Measurements from ENCODE around the gene GNAO1.

Gene GNAO1

DNA sequence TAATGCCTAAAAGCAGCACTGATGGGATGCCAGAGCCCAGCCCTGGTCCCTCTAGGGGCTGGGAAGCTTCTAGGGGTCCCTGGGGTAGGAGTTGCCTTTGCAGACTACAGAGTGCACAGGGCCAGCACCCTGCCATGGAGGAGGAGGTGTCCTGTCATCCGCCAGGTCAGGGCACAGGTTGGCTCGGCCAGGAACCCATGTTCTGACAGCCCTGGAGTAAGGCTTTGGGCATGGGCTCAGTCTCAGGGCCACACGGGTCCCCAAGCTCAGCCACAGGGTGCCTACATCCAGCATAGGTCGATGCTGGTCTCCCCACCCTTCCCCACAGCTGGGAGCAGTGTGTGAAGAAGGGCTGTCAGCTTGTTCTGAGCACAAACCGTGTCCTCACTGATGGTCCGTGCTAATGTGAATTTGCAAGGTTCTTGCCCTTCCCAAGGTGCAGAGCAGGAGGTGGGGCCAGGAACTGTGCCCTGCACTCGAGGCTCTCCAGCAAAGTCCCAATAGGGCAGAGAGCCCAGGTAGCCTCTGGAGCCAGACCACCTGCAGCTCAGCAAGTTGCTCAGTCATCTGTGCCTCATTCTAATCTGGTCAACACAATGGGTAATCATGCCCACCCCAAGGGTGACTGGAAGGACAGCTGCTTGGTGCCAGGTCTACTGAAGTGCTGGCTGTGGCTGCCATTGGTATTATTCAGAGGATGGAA, 161.2 kb downstream of the GNAO1 start:
- DNase-seq, result no peak

DNA sequence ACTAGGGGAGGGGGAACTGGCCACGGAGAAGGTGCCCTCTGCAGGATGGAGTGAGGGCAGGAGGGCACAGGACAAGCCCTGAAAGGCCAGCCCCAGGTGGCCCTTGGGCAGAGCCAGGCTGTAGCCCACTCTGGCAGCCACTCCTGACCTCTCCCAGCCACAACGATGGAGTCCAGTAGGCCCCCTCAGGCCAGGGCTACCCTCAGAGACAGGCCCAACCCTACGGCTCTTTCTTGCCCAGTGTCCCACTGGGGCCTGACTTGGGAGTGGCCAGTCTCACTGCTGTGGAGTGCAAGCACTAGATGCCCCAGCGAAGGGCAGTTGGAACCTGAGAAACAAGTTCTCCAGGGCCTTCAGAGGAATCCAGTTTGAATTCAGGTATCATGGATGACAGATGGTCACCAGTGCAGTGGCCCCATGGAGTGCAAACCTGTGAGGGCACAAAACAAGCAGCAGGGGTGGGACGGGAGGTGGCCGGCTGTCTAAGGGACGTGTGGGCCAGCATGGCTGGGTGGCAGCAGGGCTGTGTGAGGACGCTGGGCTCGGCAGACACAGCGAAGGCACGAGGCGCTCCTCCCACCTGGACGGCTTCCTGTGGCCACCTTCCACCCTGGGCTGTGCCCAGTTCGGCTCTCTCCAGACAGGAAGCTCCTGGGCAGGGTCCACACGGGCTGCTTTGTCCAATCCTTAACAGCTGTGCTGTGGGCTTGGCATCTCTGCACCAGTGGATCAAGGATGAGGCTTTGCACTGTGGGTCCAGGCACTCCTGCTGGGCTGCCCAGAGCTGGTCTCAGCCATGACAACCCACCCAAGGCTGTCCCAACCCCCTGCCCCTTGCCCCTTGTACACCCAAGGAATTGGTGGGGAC, 162.0 kb downstream of the GNAO1 start:
- DNase-seq, result no peak

DNA sequence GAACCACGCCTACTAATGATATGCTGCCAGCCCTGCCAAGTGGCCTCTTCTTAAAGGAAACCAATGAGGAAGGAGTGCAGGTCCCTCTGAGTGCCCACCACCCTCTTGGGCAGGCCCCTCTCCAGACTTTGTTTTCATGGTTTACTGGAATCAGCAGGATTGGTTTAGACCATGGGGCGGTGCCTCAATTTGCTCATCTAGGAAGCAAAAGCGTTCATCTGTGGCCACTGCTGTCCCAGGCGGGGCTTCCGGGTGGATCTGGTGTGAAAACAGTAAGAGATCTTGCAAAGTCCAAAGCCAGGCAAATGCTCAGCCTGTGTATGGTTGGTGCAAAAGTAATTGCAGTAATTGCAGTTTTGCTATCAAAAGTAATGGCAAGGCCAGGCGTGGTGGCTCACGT, 162.7 kb downstream of the GNAO1 start:
- no peak for DNase-seq

DNA sequence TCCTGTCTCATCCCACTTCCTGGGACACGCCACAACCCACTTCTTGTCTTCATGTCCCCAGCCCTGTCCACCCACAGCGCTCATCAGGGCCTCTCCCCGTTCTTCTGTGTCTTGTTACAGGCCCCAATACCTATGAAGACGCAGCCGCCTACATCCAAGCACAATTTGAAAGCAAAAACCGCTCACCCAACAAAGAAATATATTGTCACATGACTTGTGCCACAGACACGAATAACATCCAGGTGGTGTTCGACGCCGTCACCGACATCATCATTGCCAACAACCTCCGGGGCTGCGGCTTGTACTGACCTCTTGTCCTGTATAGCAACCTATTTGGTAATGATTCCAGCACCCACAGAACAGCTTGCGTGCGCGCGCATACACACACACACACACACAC, 163.5 kb downstream of the GNAO1 start:
- DNase-seq, result no peak

DNA sequence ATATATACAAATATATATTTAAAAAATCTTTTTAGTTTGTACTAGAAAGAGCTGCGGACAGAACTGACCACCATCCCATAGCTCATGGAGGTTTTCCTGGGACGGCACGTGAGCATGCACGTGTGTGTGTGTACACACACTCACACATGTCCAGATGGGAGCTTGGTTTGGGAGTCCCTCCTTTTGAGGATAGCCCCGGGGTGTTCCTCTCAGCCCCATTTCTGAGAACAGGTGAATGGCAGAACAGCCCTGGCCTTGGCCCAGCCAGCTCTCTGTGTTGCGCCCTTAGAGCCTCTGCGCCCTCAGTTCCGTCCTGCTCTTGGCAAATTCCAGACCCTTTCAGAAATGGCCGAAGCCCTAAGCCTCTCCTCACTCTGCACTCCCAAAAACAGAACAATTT, 163.9 kb downstream of the GNAO1 start:
- DNase-seq, result no peak

DNA sequence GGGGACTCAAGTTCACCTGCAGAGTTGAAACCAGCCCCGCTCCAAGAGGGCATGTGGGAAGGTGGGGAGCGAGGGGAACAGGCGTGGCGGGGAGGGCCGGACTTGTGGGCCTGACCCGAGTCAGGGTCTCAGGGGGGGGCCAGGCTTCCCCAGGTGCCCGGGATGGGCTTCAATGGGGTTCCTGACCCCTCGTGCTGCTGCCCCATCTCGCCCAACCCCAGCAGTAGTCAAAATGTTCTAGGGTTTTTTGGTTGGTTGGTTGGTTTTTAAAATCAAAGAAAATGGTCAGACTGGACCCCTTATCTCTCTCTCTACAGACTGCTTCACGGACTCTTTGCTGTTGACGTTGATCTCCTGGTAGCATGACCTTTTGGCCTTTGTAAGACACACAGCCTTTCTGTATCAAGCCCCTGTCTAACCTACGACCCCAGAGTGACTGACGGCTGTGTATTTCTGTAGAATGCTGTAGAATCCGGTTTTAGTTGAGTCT, 164.5 kb downstream of the GNAO1 start:
- no peak for DNase-seq

DNA sequence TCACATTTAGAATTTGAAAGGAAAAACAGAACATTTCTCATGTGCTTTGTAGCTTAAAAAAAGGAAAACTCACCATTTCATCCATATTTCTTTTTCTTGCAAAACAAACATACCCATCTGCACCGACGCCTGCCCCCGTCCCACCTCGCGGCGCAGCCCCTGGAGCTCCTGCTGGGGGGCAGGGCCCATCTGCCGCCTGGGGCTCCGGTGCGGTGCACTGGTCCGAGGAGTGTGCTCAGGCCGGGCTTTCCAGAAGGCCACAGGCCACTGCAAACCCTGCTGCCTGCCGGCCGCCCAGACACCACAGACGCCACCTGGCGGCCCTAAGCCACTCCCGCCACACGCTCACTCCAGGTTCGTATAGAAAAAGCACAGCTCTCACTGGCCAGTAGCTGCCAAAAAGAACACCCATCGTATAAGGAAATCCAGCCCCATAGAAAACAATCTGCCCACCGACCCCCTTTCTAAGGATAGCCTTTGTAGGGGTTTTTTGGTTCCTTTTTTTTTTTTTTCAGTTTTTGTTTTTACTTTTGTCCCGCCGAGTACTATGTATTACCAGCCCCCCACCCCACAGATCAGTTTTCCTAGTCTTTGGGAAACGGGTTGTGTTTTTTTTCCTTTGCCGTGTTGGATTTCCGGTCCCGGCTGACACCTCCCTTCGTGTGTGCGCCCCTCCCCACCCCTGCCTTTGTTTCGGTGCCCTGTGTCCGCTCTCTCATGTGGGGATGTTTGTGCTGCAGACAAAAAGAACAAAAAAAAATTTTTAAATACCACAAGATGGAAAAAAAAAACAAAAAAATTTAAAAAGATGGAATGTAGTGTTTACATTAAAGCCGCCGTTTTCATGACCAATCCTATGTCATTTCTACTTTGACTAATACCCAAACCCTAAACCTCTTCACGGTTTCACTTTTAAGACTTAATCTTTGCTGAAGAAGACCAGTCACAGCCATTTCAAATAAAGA, 165.3 kb downstream of the GNAO1 start:
- no peak for DNase-seq

DNA sequence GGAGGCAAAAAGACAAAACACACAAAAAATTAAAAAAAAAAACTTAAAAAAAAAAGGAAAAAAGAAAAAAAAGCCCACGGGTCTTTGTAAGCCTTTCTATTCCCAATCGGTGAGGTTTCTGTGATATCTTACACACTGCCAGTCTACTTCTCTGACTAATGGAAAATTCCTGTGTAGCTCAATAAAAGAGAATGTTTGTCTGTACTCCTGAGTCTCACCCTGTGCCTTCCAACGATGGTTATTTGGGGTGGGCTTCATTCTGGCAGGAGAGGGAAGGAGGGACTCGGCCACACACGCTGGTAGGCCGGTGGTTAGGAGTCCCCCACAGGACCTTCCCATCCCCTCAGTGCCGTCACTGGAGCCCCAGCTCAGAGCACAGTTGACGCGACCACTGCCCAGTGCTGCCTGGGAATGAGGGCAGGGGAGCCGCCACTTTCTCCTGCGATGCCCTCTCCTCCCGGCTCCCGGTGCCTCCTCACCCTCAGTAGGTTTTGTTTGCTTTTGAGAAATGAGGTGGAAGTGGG, 166.0 kb downstream of the GNAO1 start:
- DNase-seq, result no peak

DNA sequence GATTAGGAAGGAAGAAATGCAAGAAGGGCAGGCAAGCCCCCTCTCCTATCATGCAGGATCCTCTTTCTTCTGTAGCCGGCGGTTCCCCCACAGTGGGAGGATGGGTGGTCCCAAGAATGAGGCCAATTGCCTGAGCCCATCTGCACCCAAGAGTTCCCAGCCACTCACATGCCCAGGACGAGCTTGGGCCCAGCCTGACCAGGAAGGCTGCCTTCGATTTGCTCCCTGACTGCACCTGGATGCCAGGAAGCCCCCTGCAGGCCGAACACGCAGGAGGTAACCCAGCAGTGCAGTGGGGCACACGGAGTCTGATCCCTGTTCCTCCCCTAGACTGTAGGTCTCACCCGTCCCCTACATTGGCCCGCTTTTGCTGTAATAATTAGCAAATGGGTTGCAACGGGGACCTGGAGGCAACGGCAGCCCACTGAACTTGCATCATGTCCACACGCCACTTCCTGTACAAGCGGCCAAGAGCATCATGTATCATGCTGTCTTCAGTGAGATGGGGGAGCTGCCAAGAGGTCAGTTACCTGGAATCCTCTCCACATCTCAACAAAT, 166.6 kb downstream of the GNAO1 start:
- DNase-seq, result no peak

DNA sequence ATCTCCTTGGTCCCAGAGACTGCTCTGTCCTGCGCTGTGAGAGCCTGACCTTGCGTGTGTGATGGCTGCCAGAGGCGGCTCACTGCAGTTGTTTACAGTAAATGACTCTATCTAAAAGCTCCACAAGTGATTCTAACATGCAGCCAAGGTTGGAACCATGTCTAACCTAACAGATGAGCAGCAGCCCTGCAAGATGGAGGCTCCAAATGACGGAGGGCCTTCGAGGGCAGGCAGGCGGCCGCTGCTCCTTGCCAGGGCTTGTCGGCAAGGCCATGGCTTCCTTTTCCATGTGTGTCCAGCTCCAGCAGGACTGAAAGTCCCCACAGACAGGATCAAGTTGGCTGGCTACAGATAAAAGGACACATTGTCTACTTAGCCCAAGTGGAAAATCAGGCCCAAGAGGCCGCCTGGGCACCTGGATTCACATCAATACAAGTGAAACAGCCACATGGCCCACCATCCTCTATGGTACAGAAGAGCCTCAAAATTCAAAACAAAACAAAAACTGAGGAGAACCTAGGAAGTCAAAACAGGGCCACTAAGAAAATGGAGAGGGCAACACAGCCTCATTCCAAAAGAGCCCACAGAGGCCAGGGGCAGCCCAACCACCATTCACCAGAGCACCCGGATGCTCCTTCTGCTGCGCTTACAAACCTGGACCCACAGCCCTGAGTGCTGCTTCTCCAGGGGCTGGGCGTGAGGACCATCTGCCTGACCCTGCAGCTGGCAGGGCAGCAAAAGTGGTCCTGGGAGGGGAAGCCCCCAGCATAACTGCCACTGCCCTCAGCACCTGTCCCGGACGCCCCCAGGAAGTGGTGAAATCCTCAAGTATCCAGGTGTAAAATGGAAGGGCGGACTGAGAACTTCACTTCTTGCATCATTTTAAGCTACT, 169.1 kb downstream of the GNAO1 start:
- DNase-seq, result no peak

DNA sequence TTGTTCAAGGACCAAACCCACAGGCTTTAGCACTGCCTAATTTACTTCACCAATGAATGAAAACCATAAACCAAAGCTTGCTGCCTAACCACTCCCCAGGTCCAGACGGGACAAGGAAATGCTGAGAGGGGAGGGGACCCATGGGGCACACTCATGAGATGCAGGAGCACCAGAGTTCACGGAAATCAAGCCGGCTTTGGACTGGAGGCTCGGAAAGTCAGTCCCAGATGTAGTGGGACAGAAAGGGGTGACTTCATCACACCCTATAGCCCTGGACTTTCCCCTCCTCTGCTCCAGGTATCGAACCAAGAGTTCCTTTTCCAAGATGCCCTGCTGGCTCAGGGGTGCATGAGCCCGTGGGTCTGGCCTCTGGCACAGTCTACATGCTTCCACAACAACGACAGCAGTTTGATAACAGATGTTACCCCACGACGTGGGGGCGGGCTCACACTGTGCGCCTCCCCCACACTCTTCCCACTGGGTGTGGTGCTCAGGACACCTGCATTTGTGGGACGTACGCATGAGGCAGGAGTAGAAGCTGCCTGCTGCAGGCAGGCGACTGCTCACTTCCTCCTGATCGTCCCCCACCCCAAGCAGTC, 170.9 kb downstream of the GNAO1 start:
- no peak for DNase-seq

DNA sequence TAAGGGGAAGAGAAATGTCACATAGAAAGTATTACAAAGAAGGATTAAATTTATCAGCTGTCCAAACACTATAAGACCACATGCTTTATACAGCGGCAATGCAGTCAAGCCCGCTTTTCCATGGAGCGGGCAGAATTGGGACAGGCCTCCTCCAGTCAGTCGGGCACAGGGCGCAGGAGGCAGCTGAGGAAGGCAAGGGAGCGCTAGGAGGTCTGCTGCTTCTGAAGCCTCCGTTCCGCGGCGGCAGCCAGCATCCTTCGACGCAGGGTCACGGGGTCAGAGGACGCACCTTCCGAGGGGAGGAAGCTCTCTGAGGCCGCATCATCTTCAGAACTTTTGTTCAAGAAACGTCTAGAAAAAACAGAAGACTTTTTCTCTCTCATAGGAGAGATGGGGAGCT, 171.4 kb downstream of the GNAO1 start:
- DNase-seq, result no peak

DNA sequence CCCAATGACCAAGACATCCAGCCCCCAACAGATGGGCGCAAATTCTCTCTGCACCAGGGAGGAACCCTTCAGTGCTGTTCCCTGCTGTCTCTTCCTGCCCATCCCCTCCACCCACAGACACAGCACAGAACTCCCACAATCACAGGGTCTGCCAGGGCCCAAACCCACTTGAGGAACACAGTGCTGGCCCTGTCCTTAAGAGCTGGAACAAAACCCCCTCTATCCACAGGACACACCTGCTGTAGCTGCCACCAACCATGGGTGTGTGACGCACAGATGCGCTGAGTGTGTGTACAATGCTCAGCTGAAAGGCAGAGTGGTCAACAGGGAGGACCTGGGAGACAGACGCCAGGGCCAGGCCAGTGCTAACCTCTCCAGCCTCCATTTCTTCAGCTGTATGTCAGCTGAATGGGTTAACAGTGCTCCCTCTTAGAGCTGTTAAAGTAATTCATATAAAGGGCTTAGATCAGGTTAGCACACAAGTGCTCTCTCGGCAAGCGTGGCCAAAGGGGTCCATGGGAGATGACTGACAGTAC, 172.0 kb downstream of the GNAO1 start:
- no peak for DNase-seq

DNA sequence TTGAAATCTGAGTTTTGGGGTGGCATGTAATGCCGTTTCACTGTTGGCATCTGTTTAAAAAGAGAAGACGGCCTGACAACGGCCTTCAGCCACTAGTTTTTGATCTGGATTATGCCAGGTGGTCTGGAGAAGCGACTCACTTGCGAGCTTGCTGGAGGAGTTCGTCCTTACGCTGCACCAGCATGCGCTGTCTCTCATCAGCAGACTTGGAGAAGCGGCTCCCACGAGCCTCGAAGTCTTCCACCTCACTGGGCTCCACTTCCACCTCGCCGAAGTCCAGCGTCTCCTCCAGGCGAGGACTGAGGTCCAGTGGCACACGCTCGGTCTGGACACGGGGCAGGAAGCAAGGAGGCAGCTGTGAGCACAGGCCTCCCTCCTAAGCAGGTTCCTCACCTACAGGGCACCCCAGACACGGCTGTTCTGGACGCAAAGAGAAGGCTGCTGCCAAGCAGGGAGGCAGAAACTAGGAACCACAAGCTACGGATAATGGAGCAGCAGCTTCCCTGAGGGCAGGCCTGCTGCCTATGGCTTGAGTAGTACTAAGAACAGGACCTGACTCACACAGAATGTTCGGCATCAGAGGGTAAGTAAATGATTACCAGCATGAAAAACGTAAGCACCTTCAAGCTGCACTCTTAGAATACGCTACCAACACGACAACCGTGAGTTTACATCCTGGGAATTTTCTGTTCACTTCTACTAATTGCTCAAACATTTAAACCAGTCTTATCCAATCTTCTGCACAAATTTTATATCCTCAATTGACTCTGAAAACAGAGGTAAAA, 172.7 kb downstream of the GNAO1 start:
- DNase-seq, result no peak

DNA sequence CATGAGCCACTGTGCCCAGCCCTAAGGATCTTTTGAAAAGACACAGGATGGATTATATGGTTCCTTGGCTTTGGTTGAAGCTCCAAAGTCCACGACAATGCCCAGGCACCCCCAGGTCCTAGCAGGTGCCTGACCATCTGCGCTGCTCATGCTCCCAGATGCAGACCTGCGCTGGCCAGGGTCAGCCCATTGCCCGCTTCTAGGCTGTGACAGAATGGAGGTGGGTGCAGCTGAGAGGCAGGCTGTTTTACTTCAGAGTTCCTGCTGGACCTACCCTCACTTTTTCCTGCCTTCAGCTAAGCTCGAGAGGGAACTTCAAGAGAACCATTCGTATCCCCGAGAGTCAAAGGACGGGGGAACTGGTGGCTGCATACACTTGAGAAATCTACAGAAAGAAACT, 173.6 kb downstream of the GNAO1 start:
- DNase-seq, result no peak

DNA sequence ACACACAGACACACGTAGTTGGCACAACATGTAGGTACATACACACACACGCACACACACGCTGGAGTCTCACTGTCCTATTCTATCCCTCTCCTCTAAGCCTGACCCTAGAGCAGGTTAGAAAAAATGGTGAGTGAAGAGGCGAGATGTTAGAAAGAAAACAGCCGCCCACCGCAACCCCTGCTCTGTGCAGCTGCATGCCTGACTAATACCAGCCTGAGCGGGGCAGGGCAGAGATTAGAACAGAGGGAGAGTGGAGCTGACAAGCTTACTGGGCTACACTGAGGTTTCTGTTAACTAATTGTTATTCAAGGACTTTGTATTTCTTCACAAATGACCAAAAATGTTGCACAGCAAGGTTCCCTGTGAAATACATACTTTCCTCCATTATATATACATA, 174.3 kb downstream of the GNAO1 start:
- DNase-seq, result no peak

DNA sequence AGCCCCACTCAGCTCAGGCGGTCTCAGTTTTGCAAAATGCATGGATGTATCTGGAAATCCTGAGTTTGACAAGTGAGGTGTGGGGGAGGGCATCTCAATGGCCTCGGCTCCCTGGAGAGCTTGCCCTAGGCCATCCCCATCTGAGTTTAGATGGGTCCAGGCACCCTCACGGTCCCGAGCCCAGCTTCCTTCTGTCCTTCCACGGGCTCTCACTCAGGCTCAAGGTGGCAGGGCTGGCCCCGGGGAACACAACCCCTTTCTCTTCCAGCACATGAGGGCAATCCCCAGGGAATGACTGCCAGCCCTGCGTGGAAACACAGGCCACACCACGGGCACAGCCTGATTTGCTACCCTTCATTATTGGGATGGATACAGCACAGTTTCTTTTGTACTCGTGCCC, 175.7 kb downstream of the GNAO1 start:
- DNase-seq, result no peak

DNA sequence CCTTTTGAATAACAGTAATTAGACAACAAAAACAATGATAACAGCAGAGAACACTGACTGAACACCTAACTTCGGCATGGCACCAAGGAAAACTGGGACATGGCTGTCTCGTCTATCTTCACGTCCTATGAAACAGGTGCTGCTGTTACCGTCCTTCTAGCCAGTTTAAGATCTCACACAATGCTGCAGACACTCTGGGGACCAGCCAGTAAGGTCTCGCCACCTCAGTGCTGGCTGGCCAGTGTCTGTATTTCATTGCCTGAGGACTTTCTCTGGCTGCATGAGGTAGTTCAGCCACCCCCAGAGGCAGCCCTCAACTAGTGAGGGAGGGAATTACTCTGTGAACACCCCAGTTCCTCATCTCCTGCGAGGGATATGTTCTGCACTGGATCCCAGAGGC, 176.5 kb downstream of the GNAO1 start:
- no peak for DNase-seq

DNA sequence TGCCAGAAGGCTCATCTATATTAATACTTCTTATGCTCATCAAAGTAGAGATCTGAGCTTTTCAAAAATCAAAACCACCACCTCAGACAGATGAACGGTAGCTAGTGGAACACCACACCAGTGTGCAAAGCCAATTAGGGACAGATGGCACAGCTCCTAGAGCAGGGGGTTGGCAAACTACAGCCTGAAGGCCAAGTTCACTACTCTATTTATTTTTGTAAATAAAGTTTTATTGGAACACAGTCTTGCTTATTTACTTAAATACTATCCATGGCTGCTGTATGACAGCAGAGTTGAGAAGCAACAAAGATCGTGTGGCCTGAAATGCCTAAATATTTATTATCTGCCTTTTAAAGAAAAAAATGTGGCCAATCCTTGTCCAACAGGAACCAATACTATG, 177.3 kb downstream of the GNAO1 start:
- no peak for DNase-seq

DNA sequence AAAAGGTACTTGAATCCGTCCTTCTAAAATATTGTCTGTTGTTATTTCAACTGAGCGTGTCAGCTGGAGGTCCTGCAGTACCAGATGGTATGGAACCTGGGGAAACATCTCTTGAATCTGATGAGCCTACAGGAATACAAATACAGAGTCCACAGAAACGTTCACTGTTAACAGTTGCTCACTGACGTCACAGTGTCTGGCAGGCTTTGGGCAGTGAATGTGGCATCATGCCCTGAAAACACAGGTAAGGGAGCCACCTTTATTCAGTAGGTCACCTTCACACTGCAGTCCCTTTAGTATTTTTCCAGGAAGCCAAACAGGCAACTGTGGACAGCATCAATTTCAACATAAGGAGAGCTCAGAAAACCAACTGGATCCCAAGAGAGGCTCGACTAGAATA, 177.9 kb downstream of the GNAO1 start:
- no peak for DNase-seq

Data from NCI-H1048 (cell line).